ENCODE data around the gene PLTP. TPM values are rescaled to one million over a fixed set of nuclear protein-coding genes. Genes with fewer than 3 reads are reported as not detected.

PLTP gene
- total and polyA plus RNA-seq, 2 of the 13 experiments (the other 11 are each of a cell fraction or from before 2014, with no cell fraction given), result 16.9 to 28.6 TPM

DNA sequence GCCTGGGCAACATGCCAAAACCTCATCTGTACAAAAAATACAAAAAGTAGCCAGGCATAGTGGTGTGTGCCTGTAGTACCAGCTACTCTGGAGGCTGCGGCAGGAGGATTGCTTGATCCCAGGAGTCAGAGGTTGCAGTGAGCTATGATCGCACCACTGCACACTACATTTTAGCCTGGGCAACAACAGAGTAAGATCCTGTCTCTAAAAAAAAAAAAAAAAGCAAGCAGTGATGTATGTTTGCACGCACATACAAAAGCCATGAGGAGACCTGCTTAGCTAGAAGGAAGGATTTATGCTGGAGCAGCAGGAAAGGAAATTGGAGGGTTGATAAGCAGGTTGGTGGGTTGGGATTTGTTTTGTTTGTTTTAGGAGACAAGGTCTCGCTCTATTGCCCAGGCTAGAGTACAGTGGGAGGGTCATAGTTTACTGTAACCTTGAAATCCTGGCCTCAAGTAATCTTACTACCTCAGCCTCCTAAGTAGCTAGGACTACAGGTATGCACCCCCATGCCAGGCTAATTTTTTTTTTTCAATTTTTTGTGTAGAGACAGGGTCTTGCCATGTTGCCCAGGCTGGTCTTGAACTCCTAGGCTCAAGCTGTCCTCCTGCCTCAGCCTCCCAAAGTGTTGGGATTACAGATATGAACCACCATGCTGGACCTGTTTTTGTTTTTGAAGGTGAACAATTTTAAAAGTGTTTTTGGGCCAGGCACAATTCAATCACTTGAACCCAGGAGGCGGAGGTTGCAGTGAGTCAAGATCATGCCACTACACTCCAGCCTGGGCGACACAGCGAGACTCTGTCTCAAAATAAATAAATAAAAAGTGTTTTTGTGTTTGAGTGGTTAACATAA is 50.5 kb downstream of the PLTP start (continued):
- TF ChIP-seq ETV5 (CRISPR knock-in tag; IDR thresholded peaks at IDR 0.05; ENCODE audit: borderline replicate concordance) (peak; percentile 31; the same call in 1 of the 2 replicates), ZNF207 (IDR thresholded peaks at IDR 0.05; ENCODE audit: borderline replicate concordance) (no peak), ZNF761 (CRISPR knock-in tag; conservative IDR thresholded peaks at IDR 0.05) (peak; percentile 48; the same call in 1 of the 2 replicates), ZNF691 (CRISPR knock-in tag; IDR thresholded peaks at IDR 0.05; ENCODE audit: borderline replicate concordance, low read depth) (no peak), ZBTB7B (CRISPR knock-in tag; IDR thresholded peaks at IDR 0.05) (peak; percentile 67; the same call in 1 of the 2 replicates), ETS1 (CRISPR knock-in tag; IDR thresholded peaks at IDR 0.05) (no peak), HNF4A (CRISPR knock-in tag; IDR thresholded peaks at IDR 0.05) (peak; percentile 64), ZMYM4 (CRISPR knock-in tag; IDR thresholded peaks at IDR 0.05) (peak; percentile 26; the same call in 1 of the 2 replicates), CHD2 (IDR thresholded peaks at IDR 0.05; ENCODE audit: low read depth, low read length) (no peak), ZNF615 (CRISPR knock-in tag; IDR thresholded peaks at IDR 0.05; ENCODE audit: borderline replicate concordance) (0 out of 2 replicates have a peak, but pooled peaks have one; percentile 22), FOXP1 (IDR thresholded peaks at IDR 0.05) (no peak), FOXP1 (CRISPR knock-in tag; IDR thresholded peaks at IDR 0.05) (peak; percentile 39; the same call in 1 of the 2 replicates), ZNF777 (CRISPR knock-in tag; IDR thresholded peaks at IDR 0.05) (peak; percentile 22; the same call in 1 of the 2 replicates), GFI1 (CRISPR knock-in tag; IDR thresholded peaks at IDR 0.05; ENCODE audit: borderline replicate concordance) (peak; percentile 82; the same call in 1 of the 2 replicates), ZNF121 (CRISPR knock-in tag; IDR thresholded peaks at IDR 0.05) (peak; percentile 99), NR2F6 (IDR thresholded peaks at IDR 0.05) (no peak; the same call in 1 of the 2 replicates), NR2F6 (CRISPR knock-in tag; IDR thresholded peaks at IDR 0.05) (no peak; the same call in 1 of the 2 replicates), GATAD2A (CRISPR knock-in tag; IDR thresholded peaks at IDR 0.05) (peak; percentile 42; the same call in 1 of the 2 replicates), ZNF557 (CRISPR knock-in tag; IDR thresholded peaks at IDR 0.05) (peak; percentile 49; the same call in 1 of the 2 replicates), HNF4G (IDR thresholded peaks at IDR 0.05; ENCODE audit: borderline replicate concordance, low read depth, low read length) (peak; percentile 39; the same call in 1 of the 2 replicates), HNF4G (CRISPR knock-in tag; IDR thresholded peaks at IDR 0.05; ENCODE audit: borderline replicate concordance, low read depth) (no peak), ESRRA (CRISPR knock-in tag; IDR thresholded peaks at IDR 0.05; ENCODE audit: low read depth) (peak; percentile 69)
- TF ChIP-seq, protein P1, sequence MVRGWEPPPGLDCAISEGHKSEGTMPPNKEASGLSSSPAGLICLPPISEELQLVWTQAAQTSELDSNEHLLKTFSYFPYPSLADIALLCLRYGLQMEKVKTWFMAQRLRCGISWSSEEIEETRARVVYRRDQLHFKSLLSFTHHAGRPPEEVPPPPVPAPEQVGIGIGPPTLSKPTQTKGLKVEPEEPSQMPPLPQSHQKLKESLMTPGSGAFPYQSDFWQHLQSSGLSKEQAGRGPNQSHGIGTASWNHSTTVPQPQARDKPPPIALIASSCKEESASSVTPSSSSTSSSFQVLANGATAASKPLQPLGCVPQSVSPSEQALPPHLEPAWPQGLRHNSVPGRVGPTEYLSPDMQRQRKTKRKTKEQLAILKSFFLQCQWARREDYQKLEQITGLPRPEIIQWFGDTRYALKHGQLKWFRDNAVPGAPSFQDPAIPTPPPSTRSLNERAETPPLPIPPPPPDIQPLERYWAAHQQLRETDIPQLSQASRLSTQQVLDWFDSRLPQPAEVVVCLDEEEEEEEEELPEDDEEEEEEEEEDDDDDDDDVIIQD (CRISPR knock-in tag; IDR thresholded peaks at IDR 0.05; ENCODE audit: low read depth), result 0 out of 2 replicates have a peak, but pooled peaks have one; percentile 19
- TF ChIP-seq, protein P2, sequence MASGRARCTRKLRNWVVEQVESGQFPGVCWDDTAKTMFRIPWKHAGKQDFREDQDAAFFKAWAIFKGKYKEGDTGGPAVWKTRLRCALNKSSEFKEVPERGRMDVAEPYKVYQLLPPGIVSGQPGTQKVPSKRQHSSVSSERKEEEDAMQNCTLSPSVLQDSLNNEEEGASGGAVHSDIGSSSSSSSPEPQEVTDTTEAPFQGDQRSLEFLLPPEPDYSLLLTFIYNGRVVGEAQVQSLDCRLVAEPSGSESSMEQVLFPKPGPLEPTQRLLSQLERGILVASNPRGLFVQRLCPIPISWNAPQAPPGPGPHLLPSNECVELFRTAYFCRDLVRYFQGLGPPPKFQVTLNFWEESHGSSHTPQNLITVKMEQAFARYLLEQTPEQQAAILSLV (CRISPR knock-in tag; IDR thresholded peaks at IDR 0.05; ENCODE audit: borderline replicate concordance), result no peak; the same call in 1 of the 2 replicates
- TF ChIP-seq, protein P3, sequence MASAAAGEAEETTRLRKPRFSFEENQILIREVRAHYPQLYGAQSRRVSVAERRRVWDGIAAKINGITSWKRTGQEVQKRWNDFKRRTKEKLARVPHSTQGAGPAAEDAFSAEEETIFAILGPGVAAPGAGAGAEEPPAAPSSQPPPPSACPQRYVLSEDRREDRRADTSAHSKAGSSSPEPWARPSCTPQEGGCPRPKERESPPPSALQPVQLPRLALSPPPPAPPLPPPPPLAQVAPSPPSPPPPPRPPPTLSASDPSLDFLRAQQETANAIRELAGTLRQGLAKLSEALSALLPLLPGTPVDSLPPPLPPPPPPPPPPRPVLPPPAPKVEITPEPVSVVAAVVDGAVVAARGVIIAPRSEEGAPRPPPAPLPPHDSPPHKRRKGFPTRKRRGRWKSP (CRISPR knock-in tag; IDR thresholded peaks at IDR 0.05), result no peak

All from HepG2 (cell line).